IMR-90 (cell line): ENCODE data around the gene ADCY2. TPM values are rescaled to one million over a fixed set of nuclear protein-coding genes. Genes with fewer than 3 reads are reported as not detected.

Source experiments
- ATAC-seq: fragments of 200-7000 bp; cut with Tn5 transposase; 2 replicates; pipeline ENCODE4 v1.9.1; 2020; ENCODE audit warnings: low read depth, mild to moderate bottlenecking, moderate library complexity
- BruUV-seq: library from RNA; stranded (reverse); fragments of 400-500 nt; replicated peaks from 2 replicates; lab custom pipeline; 2021; lab: Mats Ljungman, UMichigan
- CTCF ChIA-PET: fragments of 300-600 bp; formaldehyde crosslinking; extraction: SDS; loops from one replicate; lab custom pipeline; 2021; ENCODE audit warnings: antibody characterized with exemption; lab: Yijun Ruan, JAX
- POLR2A ChIA-PET: fragments of 300-600 bp; sonication (Branson Sonifier 250); formaldehyde crosslinking; loops from one replicate; lab custom pipeline; 2022; ENCODE audit warnings: antibody characterized with exemption; ENCODE audit not compliant: unreplicated experiment; lab: Charles Lee
- DNase-seq: peaks from one replicate; pipeline ENCODE4 v3.0.0; 2013
- H2AFZ ChIP-seq: replicated peaks from 2 replicates; pipeline ENCODE3; 2013; ENCODE audit warnings: low read length, mild to moderate bottlenecking; ENCODE audit not compliant: poor library complexity
- H2AK5ac ChIP-seq: 2 replicates; pipeline ENCODE4 v1.6.1; 2013; ENCODE audit warnings: low read depth, low read length, inconsistent platforms
- H2AK9ac ChIP-seq: replicated peaks from 2 replicates; pipeline ENCODE3; 2013; ENCODE audit warnings: mild to moderate bottlenecking, low read depth, low read length, moderate library complexity; ENCODE audit not compliant: poor library complexity
- H2BK120ac ChIP-seq: 2 replicates; pipeline ENCODE4 v1.6.1; 2013; ENCODE audit warnings: low read depth, low read length, inconsistent platforms
- H2BK15ac ChIP-seq: 3 replicates; pipeline ENCODE4 v1.6.1; 2013; ENCODE audit warnings: low read depth, low read length, inconsistent platforms
- H2BK20ac ChIP-seq: 2 replicates; pipeline ENCODE4 v1.6.1; 2013; ENCODE audit warnings: low read depth, mild to moderate bottlenecking, inconsistent platforms, low read length, moderate library complexity
- H2BK5ac ChIP-seq: 2 replicates; pipeline ENCODE4 v1.6.1; 2013; ENCODE audit warnings: mild to moderate bottlenecking, low read depth, low read length, inconsistent platforms; ENCODE audit not compliant: poor library complexity, severe bottlenecking
- H3K14ac ChIP-seq: replicated peaks from 2 replicates; pipeline ENCODE4 v1.6.1; 2013; ENCODE audit warnings: low read depth, low read length, inconsistent platforms
- H3K18ac ChIP-seq: 2 replicates; pipeline ENCODE4 v1.6.1; 2013; ENCODE audit warnings: low read depth, low read length, control low read depth
- H3K23ac ChIP-seq: 2 replicates; pipeline ENCODE4 v1.6.1; 2013; ENCODE audit warnings: low read depth, low read length, inconsistent platforms
- H3K27ac ChIP-seq: 2 replicates; pipeline ENCODE4 v1.5.1; 2013; ENCODE audit warnings: mild to moderate bottlenecking, control low read depth, low read length; ENCODE audit not compliant: insufficient read depth
- H3K27me3 ChIP-seq: 2 replicates; pipeline ENCODE4 v1.6.1; 2013; ENCODE audit warnings: low read length; ENCODE audit not compliant: control insufficient read depth, insufficient read depth
- H3K36me3 ChIP-seq: 2 replicates; pipeline ENCODE4 v1.6.1; 2013; ENCODE audit warnings: low read length, mixed read lengths; ENCODE audit not compliant: control insufficient read depth, insufficient read depth
- H3K4ac ChIP-seq: 2 replicates; pipeline ENCODE4 v1.6.1; 2013; ENCODE audit warnings: low read depth, low read length, inconsistent platforms
- H3K4me1 ChIP-seq: 2 replicates; pipeline ENCODE4 v1.6.1; 2013; ENCODE audit warnings: low read length, mixed read lengths; ENCODE audit not compliant: control insufficient read depth, insufficient read depth
- H3K4me2 ChIP-seq: 2 replicates; pipeline ENCODE4 v1.6.1; 2013; ENCODE audit warnings: low read depth, mild to moderate bottlenecking, control low read depth, low read length, moderate library complexity
- H3K4me3 ChIP-seq: 2 replicates; pipeline ENCODE4 v1.5.1; 2013; ENCODE audit warnings: low read depth, mild to moderate bottlenecking, control low read depth, low read length, moderate library complexity; ENCODE audit not compliant: insufficient read depth
- H3K56ac ChIP-seq: 2 replicates; pipeline ENCODE4 v1.6.1; 2013; ENCODE audit warnings: low read length, inconsistent platforms; ENCODE audit not compliant: insufficient read depth; ENCODE audit errors: extremely low read depth
- H3K79me1 ChIP-seq, 2 experiments: 2 replicates each; pipeline ENCODE4 v1.6.1; 2013; ENCODE audit warnings: low read length in 2 of 2, inconsistent platforms in 1 of 2, low read depth in 1 of 2
- H3K9ac ChIP-seq: 2 replicates; pipeline ENCODE4 v1.6.1; 2013; ENCODE audit warnings: low read depth, low read length, control low read depth
- H3K9me1 ChIP-seq: 2 replicates; pipeline ENCODE4 v1.6.1; 2013; ENCODE audit warnings: low read length, inconsistent platforms; ENCODE audit not compliant: insufficient read depth
- H3K9me3 ChIP-seq: 2 replicates; pipeline ENCODE4 v1.6.1; 2013; ENCODE audit warnings: low read length; ENCODE audit not compliant: control insufficient read depth, insufficient read depth
- H4K20me1 ChIP-seq: 2 replicates; pipeline ENCODE4 v1.6.1; 2013; ENCODE audit warnings: low read length, inconsistent platforms; ENCODE audit not compliant: insufficient read depth
- H4K5ac ChIP-seq: 2 replicates; pipeline ENCODE4 v1.6.1; 2013; ENCODE audit warnings: mild to moderate bottlenecking, low read depth, low read length, control low read depth
- H4K8ac ChIP-seq, 2 experiments: 2 replicates each; pipeline ENCODE4 v1.6.1; 2013; ENCODE audit warnings: low read depth in 2 of 2, low read length in 2 of 2, control low read depth in 1 of 2, inconsistent platforms in 1 of 2
- H4K91ac ChIP-seq: 2 replicates; pipeline ENCODE4 v1.6.1; 2013; ENCODE audit warnings: low read depth, low read length, inconsistent platforms; ENCODE audit not compliant: insufficient read depth
- CHD1 ChIP-seq: IDR thresholded peaks from 2 replicates; pipeline ENCODE4 v1.6.1; 2012; ENCODE audit warnings: low read depth, low read length, improper control_type of control experiment
- MAFK ChIP-seq: IDR thresholded peaks from 2 replicates; pipeline ENCODE4 v1.6.1; 2012; ENCODE audit warnings: low read depth, low read length, improper control_type of control experiment
- MXI1 ChIP-seq: IDR thresholded peaks from 2 replicates; pipeline ENCODE4 v1.6.1; 2012; ENCODE audit warnings: low read depth, mild to moderate bottlenecking, low read length, moderate library complexity, borderline replicate concordance
- NFE2L2 ChIP-seq: fragments of 150-350 bp; IDR thresholded peaks from 2 replicates; pipeline ENCODE4 v1.6.1; 2016; ENCODE audit warnings: low read depth, mild to moderate bottlenecking, low read length
- RAD21 ChIP-seq: IDR thresholded peaks from 2 replicates; pipeline ENCODE4 v1.6.1; 2012; ENCODE audit warnings: low read length, improper control_type of control experiment
- RFX5 ChIP-seq: IDR thresholded peaks from 2 replicates; pipeline ENCODE4 v1.8.0; 2012; ENCODE audit warnings: low read depth, mild to moderate bottlenecking, low read length, moderate library complexity
- WGBS, 2 experiments: methylation state at CpG; one replicate each; pipeline versions ENCODE4 v1.1.5 to v1.1.7; 2013; ENCODE audit warnings: missing lambda C conversion rate in 2 of 2; ENCODE audit not compliant: insufficient read length in 1 of 2; ENCODE audit errors: extremely low coverage in 2 of 2; 5-methylcytosine and 5-hydroxymethylcytosine counted together
- dilution Hi-C: fragments of 300-500 bp; cut with HindIII; formaldehyde crosslinking; loops from one replicate; pipeline ENCODE4 v1.14.3; 2018; ENCODE audit warnings: low sequenced_read_pairs; ENCODE audit not compliant: unreplicated experiment
- in situ Hi-C: fragments of 300-500 bp; cut with MboI; formaldehyde crosslinking; loops from 3 replicates; pipeline ENCODE4 v1.14.3; 2019; ENCODE audit warnings: low sequenced_read_pairs, inconsistent platforms, mixed read lengths
- intact Hi-C: fragments of 100-400 bp; cut with micrococcal nuclease; formaldehyde crosslinking; loops from 2 replicates; pipeline ENCODE4 v1.10.0; 2022
- polyA plus RNA-seq, 3 experiments: library from polyadenylated mRNA; depleted of rRNA; stranded (reverse); fragments of >200 nt; gene quantifications; 2 replicates each; pipeline ENCODE4 v1.2.3, GENCODE V29; 2012; ENCODE audit warnings: low replicate concordance in 1 of 3
- total RNA-seq: library from RNA; depleted of rRNA; stranded (reverse); fragments of >200 nt; gene quantifications from 2 replicates; pipeline ENCODE4 v1.2.3, GENCODE V29; 2012

Gene ADCY2
- total and polyA plus RNA-seq, 2 of the 4 experiments (the other 2 are of a cell fraction) = not detected

DNA sequence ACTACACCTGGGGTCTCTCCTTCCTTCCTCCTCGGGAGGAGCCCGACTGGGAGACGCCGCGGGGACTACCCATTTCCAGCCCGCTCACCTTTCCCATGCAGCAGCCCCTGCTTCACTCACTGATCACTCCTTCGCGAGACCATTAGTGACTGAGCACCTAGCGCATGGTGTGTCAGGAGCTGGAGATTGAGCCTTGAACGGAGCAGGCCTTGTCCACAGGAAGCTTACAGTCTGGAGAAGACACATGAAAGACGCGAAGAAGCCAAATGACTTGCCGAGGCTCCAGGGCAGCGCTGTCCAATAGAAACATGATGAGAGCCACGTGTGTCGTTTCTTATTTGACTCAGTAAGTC, 455.3 kb downstream of the ADCY2 start:
- H2BK20ac ChIP-seq = no peak overlapping the region
- H3K4ac ChIP-seq = no peak overlapping the region
- ATAC-seq (no peak), DNase-seq (no peak)
- no peak overlapping the region for H3K56ac ChIP-seq
- H4K8ac ChIP-seq = no peak overlapping the region
- in situ Hi-C loops (no loop called here), intact Hi-C loops (no loop called here), dilution Hi-C loops (no loop called here)
- no peak overlapping the region for H4K5ac ChIP-seq
- no peak overlapping the region for H2BK120ac ChIP-seq
- H3K9ac ChIP-seq = no peak overlapping the region
- H3K23ac ChIP-seq = no peak overlapping the region
- peak overlapping the region; percentile 89 for H2AFZ ChIP-seq
- H3K36me3 ChIP-seq = no peaks in the 10 kb centered on the region
- no peak overlapping the region; the same call in 1 of the 2 replicates for H3K4me3 ChIP-seq
- H3K18ac ChIP-seq = no peak overlapping the region
- no peak overlapping the region for H3K27ac ChIP-seq
- BruUV-seq = no TSS peak
- H3K9me1 ChIP-seq = no peaks in the 10 kb centered on the region
- POLR2A ChIA-PET = no interaction called here
- no peaks in the 10 kb centered on the region for H4K20me1 ChIP-seq
- no peak overlapping the region for H2BK5ac ChIP-seq
- CTCF ChIA-PET = no interaction called here
- H2AK5ac ChIP-seq = no peak overlapping the region
- H3K79me1 ChIP-seq = no peaks in the 10 kb centered on the region
- peak overlapping the region; percentile 63; the same call in 1 of the 2 replicates for H3K4me2 ChIP-seq
- no peaks in the 10 kb centered on the region for H3K4me1 ChIP-seq
- 82% methylated on average over 5 of the region's 16 CpGs; no CpG with 5 or more reads in 1 of the 2 experiments for WGBS, 2 experiments
- peak overlapping the region; percentile 37 for H2AK9ac ChIP-seq
- no peak for TF ChIP-seq RFX5
- TF ChIP-seq RAD21 = no peak
- no peak for TF ChIP-seq MAFK
- TF ChIP-seq MXI1 = no peak
- no peak for TF ChIP-seq CHD1
- TF ChIP-seq NFE2L2 = no peak
- no peak overlapping the region for H2BK15ac ChIP-seq
- no peak overlapping the region for H4K91ac ChIP-seq
- peaks cover 27% of the 10 kb centered on the region for H3K27me3 ChIP-seq
- H3K14ac ChIP-seq = no peak overlapping the region
- peaks cover 2% of the 10 kb centered on the region; the same call in 1 of the 2 replicates for H3K9me3 ChIP-seq
